Endodermal cell (in vitro differentiated cells): Measurements from ENCODE around the gene PNPO. TPM values are rescaled to one million over a fixed set of nuclear protein-coding genes. Genes with fewer than 3 reads are reported as not detected.

Experiments used
- DNase-seq: peaks from one replicate; pipeline ENCODE4 v3.0.0-alpha.2; 2017
- H3K27ac ChIP-seq: 2 replicates; pipeline ENCODE4 v1.5.1; 2013; ENCODE audit warnings: mild to moderate bottlenecking, low read depth, low read length, moderate library complexity
- H3K27me3 ChIP-seq: 2 replicates; pipeline ENCODE4 v1.6.1; 2013; ENCODE audit warnings: mild to moderate bottlenecking, low read length, moderate library complexity; ENCODE audit not compliant: insufficient read depth, control insufficient read depth, poor library complexity, severe bottlenecking
- H3K36me3 ChIP-seq: 2 replicates; pipeline ENCODE4 v1.7.0; 2013; ENCODE audit warnings: mild to moderate bottlenecking, low read length, moderate library complexity; ENCODE audit not compliant: control insufficient read depth, insufficient read depth
- H3K4me1 ChIP-seq: one replicate; pipeline ENCODE4 v1.7.0; 2013; ENCODE audit warnings: low read length; ENCODE audit not compliant: control insufficient read depth, insufficient read depth
- H3K4me3 ChIP-seq: 2 replicates; pipeline ENCODE4 v1.5.1; 2013; ENCODE audit warnings: mild to moderate bottlenecking, low read length, moderate library complexity
- H3K9ac ChIP-seq: 2 replicates; pipeline ENCODE4 v1.6.1; 2013; ENCODE audit warnings: mild to moderate bottlenecking, low read length, moderate library complexity; ENCODE audit not compliant: poor library complexity, severe bottlenecking; ENCODE audit errors: extremely low read depth
- H3K9me3 ChIP-seq: 2 replicates; pipeline ENCODE4 v1.6.1; 2013; ENCODE audit warnings: mild to moderate bottlenecking, low read length, moderate library complexity; ENCODE audit not compliant: control insufficient read depth
- H3K27ac Mint-ChIP-seq: 2 replicates; pipeline ENCODE4 v1.8.0; 2020; ENCODE audit warnings: mixed read lengths
- H3K27me3 Mint-ChIP-seq: 2 replicates; pipeline ENCODE4 v1.8.0; 2021; ENCODE audit warnings: mild to moderate bottlenecking, mixed read lengths; ENCODE audit not compliant: insufficient read depth
- H3K36me3 Mint-ChIP-seq: 2 replicates; pipeline ENCODE4 v1.8.0; 2020; ENCODE audit warnings: low read depth, mixed read lengths
- H3K4me1 Mint-ChIP-seq: 2 replicates; pipeline ENCODE4 v1.8.0; 2020; ENCODE audit warnings: mixed read lengths
- H3K4me3 Mint-ChIP-seq: 2 replicates; pipeline ENCODE4 v1.8.0; 2020; ENCODE audit warnings: mild to moderate bottlenecking, moderate library complexity, mixed read lengths
- H3K9me3 Mint-ChIP-seq: 2 replicates; pipeline ENCODE4 v1.8.0; 2020; ENCODE audit warnings: mild to moderate bottlenecking, mixed read lengths
- WGBS, 2 experiments: methylation state at CpG; one replicate each; pipeline versions ENCODE4 v1.1.5 to v1.1.7; 2013; ENCODE audit warnings: missing lambda C conversion rate in 2 of 2, mixed read lengths in 1 of 2; ENCODE audit not compliant: insufficient coverage in 1 of 2, insufficient read length in 1 of 2; 5-methylcytosine and 5-hydroxymethylcytosine counted together
- total RNA-seq, 2 donors: library from RNA; stranded (reverse); fragmentation: NEBNext Ultra II Directional in 1 of 2; extraction: Animal tissue kit (Norgen Biotek cat#: 25700) in 1 of 2; gene quantifications; 2 replicates in 1 of 2; 3 replicates in 1 of 2; pipeline ENCODE4 v1.2.1, GENCODE V29; 2021
- TF ChIP-seq, protein P1 (sequence below): fragments of 200-600 bp; sonication (generic); conservative IDR thresholded peaks from 2 replicates; pipeline ENCODE4 v1.5.0; 2021; ENCODE audit warnings: antibody characterized with exemption, mild to moderate bottlenecking

Gene PNPO
- total RNA-seq, 2 donors from 2014 or later: 8.5 to 10.4 TPM

DNA sequence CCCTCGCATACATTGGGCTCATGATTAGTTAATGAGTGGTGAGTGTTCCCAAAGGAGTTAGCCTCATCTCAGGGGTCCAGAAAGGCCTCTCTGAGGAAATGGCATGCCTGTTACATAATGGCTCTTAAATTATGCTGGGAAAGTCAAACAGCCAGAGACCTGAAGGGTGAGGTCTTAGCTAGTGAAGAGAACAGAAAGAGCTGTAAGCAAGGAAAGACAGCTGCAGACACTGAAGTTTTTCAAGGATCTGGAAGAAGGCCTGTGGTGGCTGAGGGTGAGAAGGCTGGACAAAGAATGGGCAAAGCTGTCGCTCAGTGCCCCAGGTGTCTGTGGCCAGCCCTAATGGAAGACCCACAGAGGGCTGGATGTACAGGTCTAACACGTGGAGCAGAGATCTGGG, 34.9 kb upstream of the PNPO start:
- Mint-ChIP-seq H3K9me3 (peaks cover 2% of the 10 kb centered on the region), H3K4me3 (no peak overlapping the region), H3K36me3 (peaks cover 24% of the 10 kb centered on the region), H3K27ac (peak overlapping the region; percentile 82), H3K4me1 (peaks cover 34% of the 10 kb centered on the region), H3K27me3 (no peaks in the 10 kb centered on the region)
- DNase-seq: no peak
- Histone ChIP-seq H3K27me3 (no peaks in the 10 kb centered on the region), H3K9me3 (no peaks in the 10 kb centered on the region), H3K27ac (no peak overlapping the region), H3K9ac (no peak overlapping the region), H3K4me1 (peaks cover 6% of the 10 kb centered on the region), H3K4me3 (no peak overlapping the region), H3K36me3 (peaks cover 4% of the 10 kb centered on the region)
- 98 to 100% methylated on average over 2 to 3 of the region's 3 CpGs for WGBS, 2 experiments
- TF ChIP-seq, protein P1, sequence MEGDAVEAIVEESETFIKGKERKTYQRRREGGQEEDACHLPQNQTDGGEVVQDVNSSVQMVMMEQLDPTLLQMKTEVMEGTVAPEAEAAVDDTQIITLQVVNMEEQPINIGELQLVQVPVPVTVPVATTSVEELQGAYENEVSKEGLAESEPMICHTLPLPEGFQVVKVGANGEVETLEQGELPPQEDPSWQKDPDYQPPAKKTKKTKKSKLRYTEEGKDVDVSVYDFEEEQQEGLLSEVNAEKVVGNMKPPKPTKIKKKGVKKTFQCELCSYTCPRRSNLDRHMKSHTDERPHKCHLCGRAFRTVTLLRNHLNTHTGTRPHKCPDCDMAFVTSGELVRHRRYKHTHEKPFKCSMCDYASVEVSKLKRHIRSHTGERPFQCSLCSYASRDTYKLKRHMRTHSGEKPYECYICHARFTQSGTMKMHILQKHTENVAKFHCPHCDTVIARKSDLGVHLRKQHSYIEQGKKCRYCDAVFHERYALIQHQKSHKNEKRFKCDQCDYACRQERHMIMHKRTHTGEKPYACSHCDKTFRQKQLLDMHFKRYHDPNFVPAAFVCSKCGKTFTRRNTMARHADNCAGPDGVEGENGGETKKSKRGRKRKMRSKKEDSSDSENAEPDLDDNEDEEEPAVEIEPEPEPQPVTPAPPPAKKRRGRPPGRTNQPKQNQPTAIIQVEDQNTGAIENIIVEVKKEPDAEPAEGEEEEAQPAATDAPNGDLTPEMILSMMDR: no peak

GRCh38 chr17:47907932-47908562, 33.3 kb upstream of the PNPO start:
- WGBS, 2 experiments: 92% methylated on average over 5 to 8 of the region's 8 CpGs
- peaks cover 22% of the 10 kb centered on the region for H3K4me1 Mint-ChIP-seq
- Histone ChIP-seq H3K9ac (no peak overlapping the region), H3K4me3 (no peak overlapping the region), H3K36me3 (peaks cover 4% of the 10 kb centered on the region), H3K27me3 (no peaks in the 10 kb centered on the region), H3K4me1 (peaks cover 4% of the 10 kb centered on the region), H3K27ac (no peak overlapping the region), H3K9me3 (no peaks in the 10 kb centered on the region)
- peaks cover 24% of the 10 kb centered on the region for H3K36me3 Mint-ChIP-seq
- peaks cover 2% of the 10 kb centered on the region for H3K9me3 Mint-ChIP-seq
- no peak for DNase-seq
- no peak overlapping the region for H3K4me3 Mint-ChIP-seq
- H3K27ac Mint-ChIP-seq: no peak overlapping the region
- no peaks in the 10 kb centered on the region for H3K27me3 Mint-ChIP-seq
- TF ChIP-seq, protein P1: no peak

DNA sequence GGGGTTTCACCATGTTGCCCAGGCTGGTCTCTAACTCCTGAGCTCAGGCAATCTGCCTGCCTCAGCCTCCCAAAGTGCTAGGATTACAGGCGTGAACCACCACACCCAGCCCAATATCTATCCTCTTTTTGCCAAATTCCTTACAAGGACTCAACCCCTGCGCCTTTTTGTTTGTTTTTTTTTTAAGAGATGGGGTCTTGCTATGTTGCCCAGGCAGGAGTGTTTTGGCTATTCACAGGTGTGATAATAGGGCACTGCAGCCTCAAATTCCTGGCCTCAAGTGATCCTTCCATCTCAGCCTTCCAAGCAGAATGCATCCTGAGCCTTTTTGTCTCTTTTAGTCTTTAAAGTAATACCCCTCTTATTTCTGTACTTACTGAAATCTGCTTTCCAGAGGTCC, 28.3 kb upstream of the PNPO start:
- Histone ChIP-seq H3K9me3 (no peaks in the 10 kb centered on the region), H3K27me3 (no peaks in the 10 kb centered on the region), H3K36me3 (peaks cover 4% of the 10 kb centered on the region), H3K4me3 (no peak overlapping the region), H3K27ac (no peak overlapping the region), H3K9ac (no peak overlapping the region), H3K4me1 (no peaks in the 10 kb centered on the region)
- WGBS, 2 experiments: 88 to 100% methylated on average over 2 of the region's 2 CpGs
- TF ChIP-seq, protein P1: no peak
- no peaks in the 10 kb centered on the region for H3K27me3 Mint-ChIP-seq
- H3K27ac Mint-ChIP-seq: no peak overlapping the region
- no peak for DNase-seq
- no peaks in the 10 kb centered on the region for H3K4me1 Mint-ChIP-seq
- H3K9me3 Mint-ChIP-seq: no peaks in the 10 kb centered on the region
- H3K36me3 Mint-ChIP-seq: peaks cover 28% of the 10 kb centered on the region
- H3K4me3 Mint-ChIP-seq: no peak overlapping the region
